HCT116 (cell line): ENCODE measurements around the gene IL1B. TPM values are rescaled to one million over a fixed set of nuclear protein-coding genes. Genes with fewer than 3 reads are reported as not detected.
A peak's percentile ranks its signal among the peaks of the same experiment; 100 is the strongest.

ENCODE experiments used
- ATAC-seq: fragments of 200-7000 bp; cut with Tn5 transposase; 2 replicates; pipeline ENCODE4 v1.9.1; 2020; ENCODE audit warnings: mild to moderate bottlenecking, moderate library complexity
- BruUV-seq: library from RNA; stranded (reverse); fragments of 400-500 nt; replicated peaks from 2 replicates; lab custom pipeline; 2021; lab: Mats Ljungman, UMichigan
- CTCF ChIA-PET: fragments of 300-600 bp; sonication (Branson Sonifier 250); formaldehyde crosslinking; loops from one replicate; lab custom pipeline; 2021; ENCODE audit warnings: antibody characterized with exemption; lab: Charles Lee
- POLR2A ChIA-PET: fragments of 300-600, 350-600 bp; sonication (Branson Sonifier 250); formaldehyde crosslinking; loops from one replicate; lab custom pipeline; 2021; ENCODE audit warnings: antibody characterized with exemption; lab: Charles Lee
- RAD21 ChIA-PET, 2 experiments: fragments of 300-600 bp; sonication (Branson Sonifier 250); formaldehyde crosslinking; loops; one replicate each; lab custom pipeline; 2023; ENCODE audit warnings: low total read pairs in 2 of 2; ENCODE audit not compliant: uncharacterized antibody in 2 of 2, unreplicated experiment in 2 of 2, low non-redundant PET in 1 of 2; lab: Charles Lee
- DNase-seq: peaks from one replicate; pipeline ENCODE4 v3.0.0-alpha.2; 2010; ENCODE audit warnings: low read depth, low spot score
- H2AFZ ChIP-seq: fragments of 200-600 bp; shearing (Covaris generic), sonication (generic); 2 replicates; pipeline ENCODE4 v1.6.1; 2017; ENCODE audit warnings: low read depth, mixed run types, mixed read lengths, antibody characterized with exemption, low read length; ENCODE audit not compliant: poor library complexity, severe bottlenecking
- H3K27ac ChIP-seq: 2 replicates; pipeline ENCODE4 v1.5.1; 2012; ENCODE audit warnings: low read depth, low read length
- H3K27me3 ChIP-seq: fragments of 200-600 bp; sonication (generic); 2 replicates; pipeline ENCODE4 v1.6.1; 2016; ENCODE audit warnings: mixed run types, low read length, mixed read lengths; ENCODE audit not compliant: insufficient read depth
- H3K36me3 ChIP-seq, 2 experiments: fragments of 200-500 bp in 1 of 2; fragments of 200-600 bp in 1 of 2; sonication (Bioruptor generic) in 1 of 2; sonication (generic) in 1 of 2; 2 replicates each; pipeline versions ENCODE4 v1.5.1 to v1.6.1; 2014 to 2016; ENCODE audit warnings: low read length in 2 of 2, inconsistent platforms in 1 of 2, mixed read lengths in 1 of 2, mixed run types in 1 of 2; ENCODE audit not compliant: insufficient read depth in 2 of 2, control insufficient read depth in 1 of 2
- H3K4me1 ChIP-seq, 2 experiments: fragments of 200-600 bp in 1 of 2; sonication (generic) in 1 of 2; 2 replicates each; pipeline versions ENCODE4 v1.5.1 to v1.6.1; 2012 to 2017; ENCODE audit warnings: low read length in 2 of 2, inconsistent platforms in 1 of 2, mild to moderate bottlenecking in 1 of 2, mixed read lengths in 1 of 2, mixed run types in 1 of 2, moderate library complexity in 1 of 2; ENCODE audit not compliant: insufficient read depth in 2 of 2, control insufficient read depth in 1 of 2
- H3K4me2 ChIP-seq: fragments of 200-600 bp; sonication (generic); 2 replicates; pipeline ENCODE4 v1.6.1; 2017; ENCODE audit warnings: mixed run types, low read length, mixed read lengths
- H3K4me3 ChIP-seq, 2 experiments: fragments of 200-600 bp in 1 of 2; sonication (generic) in 1 of 2; replicated peaks in 1 of 2; 2 replicates each; pipeline ENCODE4 v1.5.1; 2011 to 2016; ENCODE audit warnings: low read length in 2 of 2, control low read depth in 1 of 2, low read depth in 1 of 2, mild to moderate bottlenecking in 1 of 2, mixed read lengths in 1 of 2, mixed run types in 1 of 2
- H3K79me2 ChIP-seq: fragments of 200-600 bp; sonication (generic); 2 replicates; pipeline ENCODE4 v1.6.1; 2017; ENCODE audit warnings: mild to moderate bottlenecking, mixed run types, low read length, moderate library complexity, mixed read lengths; ENCODE audit not compliant: insufficient read depth
- H3K9ac ChIP-seq: fragments of 200-600 bp; sonication (generic); 2 replicates; pipeline ENCODE4 v1.6.1; 2016; ENCODE audit warnings: low read length, mixed read lengths
- H3K9me2 ChIP-seq: fragments of 200-600 bp; sonication (generic), shearing (Covaris generic); 2 replicates; pipeline ENCODE4 v1.6.1; 2017; ENCODE audit warnings: mixed run types, mild to moderate bottlenecking, moderate library complexity; ENCODE audit not compliant: insufficient read depth
- H3K9me3 ChIP-seq, 2 experiments: fragments of 200-500 bp in 1 of 2; fragments of 200-600 bp in 1 of 2; sonication (Bioruptor generic) in 1 of 2; sonication (generic) in 1 of 2; 2 replicates each; pipeline ENCODE4 v1.6.1; 2014 to 2017; ENCODE audit warnings: low read length in 2 of 2, mixed read lengths in 2 of 2, inconsistent platforms in 1 of 2, low read depth in 1 of 2, mild to moderate bottlenecking in 1 of 2, mixed run types in 1 of 2, moderate library complexity in 1 of 2; ENCODE audit not compliant: control insufficient read depth in 1 of 2, insufficient read depth in 1 of 2
- H4K20me1 ChIP-seq: fragments of 200-600 bp; sonication (generic), shearing (Covaris generic); 2 replicates; pipeline ENCODE4 v1.6.1; 2017; ENCODE audit warnings: mixed run types, mild to moderate bottlenecking, moderate library complexity; ENCODE audit not compliant: insufficient read depth
- CBX3 ChIP-seq: IDR thresholded peaks from 2 replicates; pipeline ENCODE4 v1.6.1; 2012; ENCODE audit warnings: low read depth
- CTCF ChIP-seq, 3 experiments: fragments of 200-600 bp in 1 of 3; sonication (generic) in 1 of 3; IDR thresholded peaks in 2 of 3; conservative IDR thresholded peaks in 1 of 3; 2 replicates each; pipeline ENCODE4 v1.5.1; 2012 to 2017; ENCODE audit warnings: low read depth in 2 of 3, low read length in 2 of 3, antibody characterized with exemption in 1 of 3, borderline replicate concordance in 1 of 3, control low read depth in 1 of 3, mild to moderate bottlenecking in 1 of 3, mixed read lengths in 1 of 3, mixed run types in 1 of 3, moderate library complexity in 1 of 3; ENCODE audit not compliant: insufficient read depth in 1 of 3
- REST ChIP-seq: IDR thresholded peaks from 2 replicates; pipeline ENCODE4 v1.6.1; 2012; ENCODE audit warnings: low read depth
- SP1 ChIP-seq: IDR thresholded peaks from 2 replicates; pipeline ENCODE4 v1.6.1; 2012; ENCODE audit warnings: low read depth
- ZBTB33 ChIP-seq: IDR thresholded peaks from 2 replicates; pipeline ENCODE4 v1.6.1; 2011; ENCODE audit warnings: mild to moderate bottlenecking, low read length, moderate library complexity; ENCODE audit not compliant: insufficient replicate concordance; ENCODE audit errors: extremely low read depth
- ZNF274 ChIP-seq: fragments of 200-500 bp; sonication (Bioruptor generic); IDR thresholded peaks from 2 replicates; pipeline ENCODE4 v1.6.1; 2014; ENCODE audit warnings: mild to moderate bottlenecking, low read depth, low read length, inconsistent platforms
- intact Hi-C: fragments of 100-400 bp; cut with micrococcal nuclease; formaldehyde crosslinking; loops from 2 replicates; pipeline ENCODE4 v1.10.0; 2022
- total RNA-seq: library from RNA; stranded (reverse); gene quantifications from one replicate; pipeline ENCODE4 v1.2.1, GENCODE V29; 2021; ENCODE audit not compliant: unreplicated experiment

Gene IL1B
- total RNA-seq, 1 experiment from 2014 or later = not detected

GRCh38 chr2:112807233-112807807 lies 29.3 kb downstream of the IL1B start:
- H4K20me1 ChIP-seq = no peaks in the 10 kb centered on the region
- no peak overlapping the region for H3K4me3 ChIP-seq
- H3K9me3 ChIP-seq = 0 out of 4 replicates have a peak, but pooled peaks cover 0 to 4% of the 10 kb centered on the region in 2 experiments
- H3K36me3 ChIP-seq = no peaks in the 10 kb centered on the region
- TF ChIP-seq SP1 (no peak), CTCF (IDR thresholded peaks at IDR 0.05 in 2 of 3, conservative IDR thresholded peaks at IDR 0.05 in 1 of 3; ENCODE audit: borderline replicate concordance in 1 of 3, insufficient read depth in 1 of 3, low read depth in 2 of 3, low read length in 2 of 3) (peak in 1 of 3 experiments; percentile 15; a peak in 1 of 6 replicates), CBX3 (no peak), ZNF274 (no peak), ZBTB33 (no peak), REST (no peak)
- H3K9ac ChIP-seq = no peak overlapping the region
- no peak overlapping the region for H3K4me2 ChIP-seq
- RAD21 ChIA-PET = no interaction called here
- no peaks in the 10 kb centered on the region for H3K79me2 ChIP-seq
- no peak overlapping the region for H3K27ac ChIP-seq
- no peaks in the 10 kb centered on the region for H3K27me3 ChIP-seq
- H3K9me2 ChIP-seq = no peaks in the 10 kb centered on the region
- H2AFZ ChIP-seq = no peak overlapping the region
- intact Hi-C loops = no loop called here
- CTCF ChIA-PET = no interaction called here
- no TSS peak for BruUV-seq
- DNase-seq (no peak), ATAC-seq (no peak)
- POLR2A ChIA-PET = interaction anchor here (0.6 kb wide), 1 partner anchor 11 kb away, joined by 3 read pairs; no protein-coding TSS in a partner anchor
- peaks cover 0 to 8% of the 10 kb centered on the region in 2 experiments; a peak in 2 of 4 replicates for H3K4me1 ChIP-seq
